PC-3 (cell line): ENCODE measurements around the gene BUD31. TPM values are rescaled to one million over a fixed set of nuclear protein-coding genes. Genes with fewer than 3 reads are reported as not detected.

Source experiments
- ATAC-seq: fragments of 200-7000 bp; cut with Tn5 transposase; 2 replicates; pipeline ENCODE4 v1.9.1; 2020; ENCODE audit warnings: mild to moderate bottlenecking, moderate library complexity
- BruUV-seq: library from RNA; stranded (reverse); fragments of 400-500 nt; replicated peaks from 2 replicates; lab custom pipeline; 2021; lab: Mats Ljungman, UMichigan
- CTCF ChIA-PET: fragments of 300-600 bp; sonication (Branson Sonifier 250); formaldehyde crosslinking; loops from one replicate; lab custom pipeline; 2022; ENCODE audit warnings: antibody characterized with exemption; lab: Charles Lee
- POLR2A ChIA-PET: fragments of 300-600 bp; sonication (Branson Sonifier 250); formaldehyde crosslinking; loops from one replicate; lab custom pipeline; 2022; ENCODE audit warnings: antibody characterized with exemption; ENCODE audit not compliant: unreplicated experiment; lab: Charles Lee
- DNase-seq: peaks from one replicate; pipeline ENCODE4 v3.0.0-alpha.2; 2015
- H2AFZ ChIP-seq: fragments of 300-600 bp; sonication (generic); 2 replicates; pipeline ENCODE4 v1.6.0; 2016; ENCODE audit warnings: antibody characterized with exemption, low read length
- H3F3A ChIP-seq: fragments of 300-600 bp; sonication (generic); one replicate; pipeline ENCODE4 v1.6.0; 2017; ENCODE audit warnings: antibody characterized with exemption, low read length, control low read depth, mild to moderate bottlenecking; ENCODE audit not compliant: unreplicated experiment
- H3K27ac ChIP-seq: fragments of 300-600 bp; sonication (generic); 2 replicates; pipeline ENCODE4 v1.5.1; 2016; ENCODE audit warnings: mild to moderate bottlenecking, low read length
- H3K27me3 ChIP-seq: fragments of 300-600 bp; sonication (generic); 2 replicates; pipeline ENCODE4 v1.6.1; 2016; ENCODE audit warnings: low read length, mixed read lengths
- H3K36me3 ChIP-seq: fragments of 300-600 bp; sonication (generic); 2 replicates; pipeline ENCODE4 v1.6.1; 2016; ENCODE audit warnings: low read depth, mixed run types, low read length, mixed read lengths
- H3K4me1 ChIP-seq: fragments of 300-600 bp; sonication (generic); 2 replicates; pipeline ENCODE4 v1.5.1; 2016; ENCODE audit warnings: low read length; ENCODE audit not compliant: insufficient read depth
- H3K4me2 ChIP-seq: fragments of 300-600 bp; sonication (generic); 2 replicates; pipeline ENCODE4 v1.6.0; 2016; ENCODE audit warnings: low read length
- H3K4me3 ChIP-seq: fragments of 300-600 bp; sonication (generic); 2 replicates; pipeline ENCODE4 v1.5.1; 2016; ENCODE audit warnings: mild to moderate bottlenecking, low read length, mixed read lengths
- H3K79me2 ChIP-seq: fragments of 300-600 bp; sonication (generic); 2 replicates; pipeline ENCODE4 v1.6.1; 2017; ENCODE audit warnings: low read length, mixed read lengths
- H3K9ac ChIP-seq: fragments of 300-600 bp; sonication (generic); 2 replicates; pipeline ENCODE4 v1.6.0; 2016; ENCODE audit warnings: mild to moderate bottlenecking, low read length
- H3K9me2 ChIP-seq: fragments of 300-600 bp; sonication (generic); replicated peaks from 2 replicates; pipeline ENCODE4 v1.6.1; 2016; ENCODE audit warnings: mixed run types, low read length, mixed read lengths
- H3K9me3 ChIP-seq: fragments of 300-600 bp; sonication (generic); 2 replicates; pipeline ENCODE4 v1.6.1; 2016; ENCODE audit warnings: low read length, mixed read lengths
- H4K20me1 ChIP-seq: fragments of 300-600 bp; sonication (generic); 2 replicates; pipeline ENCODE4 v1.6.1; 2016; ENCODE audit warnings: low read length, mixed read lengths
- CTCF ChIP-seq: fragments of 300-600 bp; sonication (generic); conservative IDR thresholded peaks from 2 replicates; pipeline ENCODE4 v1.5.1; 2017; ENCODE audit warnings: antibody characterized with exemption, low read depth, mild to moderate bottlenecking, low read length
- EZH2 ChIP-seq: fragments of 300-600 bp; sonication (generic); IDR thresholded peaks from one replicate; pipeline ENCODE4 v1.6.1; 2017; ENCODE audit warnings: antibody characterized with exemption, mild to moderate bottlenecking, low read length; ENCODE audit not compliant: unreplicated experiment
- EZH2phosphoT487 ChIP-seq: fragments of 300-600 bp; sonication (generic); IDR thresholded peaks from 2 replicates; pipeline ENCODE4 v1.6.1; 2018; ENCODE audit warnings: mild to moderate bottlenecking, antibody characterized with exemption, low read length, borderline replicate concordance
- intact Hi-C: fragments of 100-400 bp; cut with micrococcal nuclease; formaldehyde crosslinking; loops from 2 replicates; pipeline ENCODE4 v1.9.0; 2023
- total RNA-seq: library from RNA; depleted of rRNA; stranded (reverse); fragments of >200 nt; gene quantifications from 2 replicates; pipeline ENCODE4 v1.2.3, GENCODE V29; 2014

BUD31 gene
- total RNA-seq, 1 experiment from 2014 or later, result 144 TPM

- Histone ChIP-seq H3K27ac (no peak overlapping the region), H3K27me3 (no peaks in the 10 kb centered on the region), H3K4me3 (no peak overlapping the region), H3K9me3 (no peaks in the 10 kb centered on the region), H3K9me2 (no peaks in the 10 kb centered on the region), H2AFZ (no peak overlapping the region), H3K36me3 (peaks cover 13% of the 10 kb centered on the region; the same call in 1 of the 2 replicates), H3F3A (no peaks in the 10 kb centered on the region), H3K4me2 (no peak overlapping the region), H4K20me1 (no peaks in the 10 kb centered on the region), H3K4me1 (no peaks in the 10 kb centered on the region), H3K79me2 (peaks cover 6% of the 10 kb centered on the region; the same call in 1 of the 2 replicates), H3K9ac (no peak overlapping the region)
- ChIA-PET POLR2A (no interaction called here), CTCF (interaction anchor here (0.6 kb wide), 1 partner anchor 364 kb away, joined by 4 read pairs; no protein-coding TSS in a partner anchor)
- intact Hi-C loops, result no loop called here
- no peak for ATAC-seq
- TF ChIP-seq EZH2phosphoT487, result no peak
- BruUV-seq, result no TSS peak
- no peak for DNase-seq
These were observed 20.9 kb upstream of the BUD31 start for GRCh38 chr7:99387912-99388311.

DNA sequence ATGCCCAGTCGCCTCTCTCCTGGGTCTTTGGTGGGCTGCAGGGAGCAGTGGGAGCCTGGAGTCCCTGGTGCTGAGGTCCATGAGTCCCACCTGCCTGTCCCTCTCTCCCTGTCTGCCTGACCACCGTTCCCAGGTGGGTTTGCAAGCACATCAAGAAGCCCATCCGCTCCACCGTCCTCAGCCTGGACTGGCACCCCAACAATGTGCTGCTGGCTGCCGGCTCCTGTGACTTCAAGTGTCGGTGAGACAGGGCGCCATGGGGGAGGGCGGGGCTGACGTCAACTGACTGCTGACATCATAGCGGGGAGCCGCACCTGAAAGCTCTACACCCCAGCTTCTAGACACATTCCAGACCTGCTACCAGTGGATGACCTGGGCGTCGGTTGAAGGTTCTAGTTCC is 19.0 kb upstream of the BUD31 start:
- TF ChIP-seq EZH2 (no peak), EZH2phosphoT487 (no peak), CTCF (no peak)
- Histone ChIP-seq H3K9me3 (no peaks in the 10 kb centered on the region), H3K27ac (no peak overlapping the region), H2AFZ (no peak overlapping the region), H3K9me2 (no peaks in the 10 kb centered on the region), H3K27me3 (no peaks in the 10 kb centered on the region), H3K4me1 (no peaks in the 10 kb centered on the region), H3K9ac (no peak overlapping the region), H3K36me3 (peaks cover 13% of the 10 kb centered on the region; the same call in 1 of the 2 replicates), H3K79me2 (no peaks in the 10 kb centered on the region), H3K4me2 (no peak overlapping the region), H3K4me3 (no peak overlapping the region), H4K20me1 (0 out of 2 replicates have a peak, but pooled peaks cover 2% of the 10 kb centered on the region), H3F3A (no peaks in the 10 kb centered on the region)
- intact Hi-C loops, result no loop called here
- no TSS peak for BruUV-seq
- POLR2A ChIA-PET, result no interaction called here
- DNase-seq (no peak), ATAC-seq (no peak)
- CTCF ChIA-PET, result no interaction called here

DNA sequence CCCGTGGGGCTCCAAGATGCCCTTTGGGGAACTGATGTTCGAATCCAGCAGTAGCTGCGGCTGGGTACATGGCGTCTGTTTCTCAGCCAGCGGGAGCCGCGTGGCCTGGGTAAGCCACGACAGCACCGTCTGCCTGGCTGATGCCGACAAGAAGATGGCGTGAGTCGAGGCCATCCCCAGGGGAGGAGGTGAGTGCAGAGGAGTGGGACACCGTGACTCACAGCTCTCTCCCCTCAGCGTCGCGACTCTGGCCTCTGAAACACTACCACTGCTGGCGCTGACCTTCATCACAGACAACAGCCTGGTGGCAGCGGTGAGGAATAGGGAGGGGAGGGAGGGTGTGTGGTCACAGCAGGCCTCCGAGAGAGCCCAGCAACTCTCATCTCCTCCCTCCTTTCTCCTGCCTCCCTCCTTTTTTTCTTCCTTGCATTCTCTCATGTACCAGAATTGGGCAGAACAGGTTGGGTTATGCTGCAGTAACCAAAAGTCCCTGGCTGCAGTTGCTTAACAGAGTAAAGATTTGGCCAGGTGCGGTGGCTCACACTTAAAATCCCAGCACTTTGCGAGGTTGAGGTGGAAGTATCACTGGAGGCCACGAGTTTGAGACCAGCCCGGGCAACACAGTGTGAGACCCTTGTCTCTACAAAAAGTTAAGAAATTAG is 17.7 kb upstream of the BUD31 start:
- H3F3A ChIP-seq, result no peaks in the 10 kb centered on the region
- H3K9ac ChIP-seq, result no peak overlapping the region
- no peaks in the 10 kb centered on the region for H3K79me2 ChIP-seq
- H3K9me2 ChIP-seq, result no peaks in the 10 kb centered on the region
- H3K36me3 ChIP-seq, result peaks cover 13% of the 10 kb centered on the region; the same call in 1 of the 2 replicates
- no peaks in the 10 kb centered on the region for H3K4me1 ChIP-seq
- ATAC-seq, result no peak
- intact Hi-C loops, result no loop called here
- no peak for DNase-seq
- H3K27ac ChIP-seq, result no peak overlapping the region
- 0 out of 2 replicates have a peak, but pooled peaks cover 2% of the 10 kb centered on the region for H4K20me1 ChIP-seq
- no peak for TF ChIP-seq EZH2phosphoT487
- no peak overlapping the region for H3K4me2 ChIP-seq
- no peak overlapping the region for H3K4me3 ChIP-seq
- no peaks in the 10 kb centered on the region for H3K27me3 ChIP-seq
- POLR2A ChIA-PET, result no interaction called here
- CTCF ChIA-PET, result no interaction called here
- no peak overlapping the region for H2AFZ ChIP-seq
- H3K9me3 ChIP-seq, result no peaks in the 10 kb centered on the region
- BruUV-seq, result no TSS peak
